ENCODE measurements around the gene USP34. TPM values are rescaled to one million over a fixed set of nuclear protein-coding genes. Genes with fewer than 3 reads are reported as not detected.

Gene USP34
- total RNA-seq, 1 donor, result 154 TPM

GRCh38 chr2:61184263-61184662 is 286.6 kb downstream of the USP34 start:
- TF ChIP-seq, protein P1, sequence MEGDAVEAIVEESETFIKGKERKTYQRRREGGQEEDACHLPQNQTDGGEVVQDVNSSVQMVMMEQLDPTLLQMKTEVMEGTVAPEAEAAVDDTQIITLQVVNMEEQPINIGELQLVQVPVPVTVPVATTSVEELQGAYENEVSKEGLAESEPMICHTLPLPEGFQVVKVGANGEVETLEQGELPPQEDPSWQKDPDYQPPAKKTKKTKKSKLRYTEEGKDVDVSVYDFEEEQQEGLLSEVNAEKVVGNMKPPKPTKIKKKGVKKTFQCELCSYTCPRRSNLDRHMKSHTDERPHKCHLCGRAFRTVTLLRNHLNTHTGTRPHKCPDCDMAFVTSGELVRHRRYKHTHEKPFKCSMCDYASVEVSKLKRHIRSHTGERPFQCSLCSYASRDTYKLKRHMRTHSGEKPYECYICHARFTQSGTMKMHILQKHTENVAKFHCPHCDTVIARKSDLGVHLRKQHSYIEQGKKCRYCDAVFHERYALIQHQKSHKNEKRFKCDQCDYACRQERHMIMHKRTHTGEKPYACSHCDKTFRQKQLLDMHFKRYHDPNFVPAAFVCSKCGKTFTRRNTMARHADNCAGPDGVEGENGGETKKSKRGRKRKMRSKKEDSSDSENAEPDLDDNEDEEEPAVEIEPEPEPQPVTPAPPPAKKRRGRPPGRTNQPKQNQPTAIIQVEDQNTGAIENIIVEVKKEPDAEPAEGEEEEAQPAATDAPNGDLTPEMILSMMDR (IDR thresholded peaks at IDR 0.05; ENCODE audit: insufficient read depth, low read depth, low read length), result no peak
- DNase-seq (ENCODE audit: low read depth), result no peak
- H3K4me3 ChIP-seq (ENCODE audit: low read depth, low read length), result no peak overlapping the region

- TF ChIP-seq, protein P1 (IDR thresholded peaks at IDR 0.05; ENCODE audit: insufficient read depth, low read depth, low read length), result no peak
- H3K4me3 ChIP-seq (ENCODE audit: low read depth, low read length), result no peak overlapping the region
- no peak for DNase-seq (ENCODE audit: low read depth)
Measured at GRCh38 chr2:61183795-61184194, 287.1 kb downstream of the USP34 start.

DNA sequence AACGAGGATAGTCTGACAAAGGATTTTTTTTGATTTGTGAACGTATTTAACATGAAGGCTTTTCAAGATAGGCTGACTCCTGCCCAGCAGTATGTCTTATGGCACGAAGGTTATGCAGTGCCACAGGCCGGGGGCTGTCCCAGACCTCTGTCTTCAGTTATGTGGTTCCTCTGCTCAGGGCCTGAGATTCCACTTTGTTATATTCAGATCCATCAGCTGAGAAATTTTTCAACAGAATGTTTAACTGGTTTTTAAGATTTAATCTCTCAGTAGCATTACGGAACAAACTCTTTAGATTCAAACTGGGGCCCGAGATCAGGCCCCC is 288.9 kb downstream of the USP34 start:
- TF ChIP-seq, protein P1 (IDR thresholded peaks at IDR 0.05; ENCODE audit: insufficient read depth, low read depth, low read length), result no peak
- no peak overlapping the region for H3K4me3 ChIP-seq (ENCODE audit: low read depth, low read length)

DNA sequence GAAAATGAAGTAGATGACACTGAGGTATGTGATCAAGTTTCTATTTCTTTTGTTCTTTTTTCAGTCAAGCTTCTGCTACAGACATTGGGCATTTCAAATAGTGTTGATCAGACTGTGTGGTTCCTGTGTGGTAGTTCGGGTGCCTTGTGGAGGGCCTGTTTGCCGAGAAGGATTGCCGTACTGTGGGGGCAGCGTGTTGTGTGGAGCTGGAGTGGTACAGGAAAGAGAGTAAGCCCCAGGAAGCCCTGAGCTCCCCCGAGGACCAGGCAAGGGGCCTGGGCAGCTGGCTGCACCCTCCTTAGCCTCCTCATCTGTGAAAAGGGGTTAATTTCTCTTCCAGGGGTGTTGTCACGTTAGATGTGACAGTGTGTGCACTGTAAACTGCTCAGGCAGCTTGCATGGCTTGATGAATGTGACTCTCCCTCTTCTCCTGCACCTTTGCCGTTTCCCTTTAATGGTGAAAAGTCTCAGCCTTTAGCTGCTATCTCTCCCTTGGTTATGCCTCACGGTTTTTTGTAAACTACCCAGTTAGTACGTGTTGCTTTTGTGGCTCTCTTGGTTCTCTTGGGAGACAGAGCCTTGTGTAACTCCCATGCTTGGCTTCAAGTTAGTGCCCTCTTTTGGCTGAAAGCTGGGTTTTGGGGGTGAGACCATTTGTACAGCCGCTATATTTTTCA is 289.4 kb downstream of the USP34 start:
- peak overlapping the region; percentile 19 for H3K4me3 ChIP-seq (ENCODE audit: low read depth, low read length)
- TF ChIP-seq, protein P1 (IDR thresholded peaks at IDR 0.05; ENCODE audit: insufficient read depth, low read depth, low read length), result no peak
- DNase-seq (ENCODE audit: low read depth), result peak; percentile 19

More for the DNA sequence above, 288.9 kb downstream of the USP34 start:
- no peak for DNase-seq (ENCODE audit: low read depth)

DNA sequence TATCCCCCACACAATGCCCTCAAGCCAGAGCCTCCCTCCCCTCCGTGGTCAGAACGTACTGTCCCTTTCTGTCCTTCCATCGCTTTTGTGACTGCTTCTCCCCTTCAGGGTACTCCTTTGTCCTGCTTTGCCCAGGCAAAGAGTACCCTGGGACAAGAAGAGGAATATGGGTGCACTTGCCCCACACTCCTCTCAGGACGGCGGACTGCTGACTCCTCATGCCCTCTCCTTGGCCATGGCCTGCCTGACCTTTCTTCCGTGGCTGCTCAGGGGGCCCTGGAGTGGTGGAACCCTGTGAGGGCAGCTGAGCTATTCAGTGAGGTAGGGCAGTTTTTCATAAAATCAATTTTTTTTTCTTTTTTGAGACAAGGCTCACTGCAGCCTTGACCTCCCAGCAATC is 290.2 kb downstream of the USP34 start:
- DNase-seq (ENCODE audit: low read depth), result no peak
- TF ChIP-seq, protein P1 (IDR thresholded peaks at IDR 0.05; ENCODE audit: insufficient read depth, low read depth, low read length), result no peak
- peak overlapping the region; percentile 13 for H3K4me3 ChIP-seq (ENCODE audit: low read depth, low read length)

DNA sequence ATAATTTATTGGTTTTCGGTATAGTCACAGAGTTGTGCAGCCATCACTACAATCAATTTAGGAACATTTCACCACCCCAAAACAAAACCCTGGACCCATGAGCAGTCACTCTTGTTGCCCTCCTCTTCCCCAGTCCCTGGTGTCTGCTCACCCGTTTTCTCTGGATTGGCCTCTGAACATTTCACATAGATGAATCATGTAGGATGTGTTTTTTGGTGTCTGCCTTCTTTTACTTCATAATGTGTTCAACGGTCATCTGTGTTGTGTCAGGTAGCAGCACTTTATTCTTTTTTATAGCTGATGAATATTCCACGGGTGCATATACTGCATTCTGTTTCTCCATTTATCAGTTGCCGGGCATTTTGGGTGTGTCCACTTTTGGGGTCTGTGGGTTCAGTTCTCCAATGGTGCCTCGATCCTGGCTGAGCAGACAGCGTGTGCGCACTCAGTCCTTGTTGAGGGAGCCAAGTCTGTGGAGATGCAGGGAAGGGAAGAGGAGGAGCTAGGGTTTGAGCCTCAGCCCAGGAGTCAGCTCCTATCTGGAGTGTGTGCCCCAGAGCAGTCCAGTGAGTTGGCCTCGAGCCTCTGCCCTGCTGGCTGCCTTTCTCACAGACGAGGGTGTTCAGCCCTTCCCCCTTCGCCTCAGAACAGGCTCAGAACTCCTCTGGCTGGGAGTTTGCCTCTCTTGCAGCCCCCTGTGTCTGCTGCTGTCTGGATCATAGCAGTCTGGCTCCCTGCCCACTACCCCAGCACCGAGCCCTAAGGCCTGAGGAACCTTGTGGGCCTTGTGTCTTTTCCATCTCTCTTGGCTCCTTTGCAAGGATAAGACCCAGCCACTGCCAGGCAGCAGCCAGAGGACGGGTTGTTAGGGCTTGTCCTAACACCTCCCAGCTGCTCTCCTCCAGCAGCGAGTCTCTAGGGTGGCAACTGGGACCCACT is 290.9 kb downstream of the USP34 start:
- H3K4me3 ChIP-seq (ENCODE audit: low read depth, low read length), result peak overlapping the region; percentile 36
- peak; percentile 83 for DNase-seq (ENCODE audit: low read depth)
- TF ChIP-seq, protein P1 (IDR thresholded peaks at IDR 0.05; ENCODE audit: insufficient read depth, low read depth, low read length), result no peak
